Forelimb muscle (tissue), 1 donor: ENCODE results near the gene DNMT3A. TPM values are rescaled to one million over a fixed set of nuclear protein-coding genes. Genes with fewer than 3 reads are reported as not detected.
"Not testable (repeated sequence)": the region's sequence is repeated elsewhere in the genome, so short reads cannot be mapped to it uniquely, and the experiment has no call there.

Experiments used
- DNase-seq: peaks from one replicate; pipeline ENCODE4 v3.0.0-alpha.2; 2013; ENCODE audit warnings: low read depth
- polyA plus RNA-seq: library from polyadenylated mRNA; unstranded; fragments of 120-200 nt; gene quantifications from one replicate; pipeline ENCODE4 v1.2.1, GENCODE V29; 2013; ENCODE audit not compliant: insufficient read length

Gene DNMT3A
- polyA plus RNA-seq, 1 donor: 52.6 TPM

GRCh38 chr2:25286025-25286400, 55.7 kb downstream of the DNMT3A start:
- DNase-seq: no peak

- no peak for DNase-seq
These were observed 56.3 kb downstream of the DNMT3A start for GRCh38 chr2:25285265-25286024.

- no peak for DNase-seq
These were observed 57.0 kb downstream of the DNMT3A start for GRCh38 chr2:25284756-25285155.

GRCh38 chr2:25283921-25284320, 57.8 kb downstream of the DNMT3A start:
- no peak for DNase-seq

- no peak for DNase-seq
These were observed 59.8 kb downstream of the DNMT3A start for GRCh38 chr2:25281941-25282340.

- no peak for DNase-seq
These were observed 60.2 kb downstream of the DNMT3A start for GRCh38 chr2:25281522-25281921.

- DNase-seq: no peak
These were observed 61.6 kb downstream of the DNMT3A start for GRCh38 chr2:25280051-25280687.

GRCh38 chr2:25279091-25279651, 62.6 kb downstream of the DNMT3A start:
- no peak for DNase-seq

GRCh38 chr2:25276569-25277465, 64.9 kb downstream of the DNMT3A start:
- DNase-seq: no peak

GRCh38 chr2:25275575-25275965, 66.2 kb downstream of the DNMT3A start:
- no peak for DNase-seq

GRCh38 chr2:25274868-25275574, 66.7 kb downstream of the DNMT3A start:
- no peak for DNase-seq

GRCh38 chr2:25273985-25274535, 67.7 kb downstream of the DNMT3A start:
- no peak for DNase-seq

GRCh38 chr2:25272705-25273104, 69.0 kb downstream of the DNMT3A start:
- not testable (repeated sequence) for DNase-seq

GRCh38 chr2:25270061-25270460, 71.7 kb downstream of the DNMT3A start:
- no peak for DNase-seq

GRCh38 chr2:25269233-25269632, 72.5 kb downstream of the DNMT3A start:
- DNase-seq: no peak

- DNase-seq: no peak
These were observed 73.6 kb downstream of the DNMT3A start for GRCh38 chr2:25268139-25268538.

- no peak for DNase-seq
These were observed 75.3 kb downstream of the DNMT3A start for GRCh38 chr2:25266399-25266798.

GRCh38 chr2:25265802-25266201, 75.9 kb downstream of the DNMT3A start:
- no peak for DNase-seq

- no peak for DNase-seq
These were observed 76.7 kb downstream of the DNMT3A start for GRCh38 chr2:25265001-25265400.

GRCh38 chr2:25262288-25262687, 79.4 kb downstream of the DNMT3A start:
- no peak for DNase-seq

- DNase-seq: no peak
These were observed 82.0 kb downstream of the DNMT3A start for GRCh38 chr2:25259737-25260124.
